ENCODE results near the gene TLL2. TPM values are rescaled to one million over a fixed set of nuclear protein-coding genes. Genes with fewer than 3 reads are reported as not detected.

The TLL2 gene
- total RNA-seq, 4 donors from 2014 or later: 0.20 to 1.1 (median 0.66) TPM

- Histone ChIP-seq H3K4me3 (no peak overlapping the region), H3K27me3 (no peaks in the 10 kb centered on the region), H3K9me3 (peaks cover 0 to 10% (median 0%) of the 10 kb centered on the region in 4 donors), H3K36me3 (no peaks in the 10 kb centered on the region), H3K4me1 (no peaks in the 10 kb centered on the region), H3K27ac (no peak overlapping the region)
- 92 to 96% methylated on average over 3 of the region's 3 CpGs for WGBS, 2 donors
- TF ChIP-seq CTCF (IDR thresholded peaks at IDR 0.05): no peak
- TF ChIP-seq POLR2A (IDR thresholded peaks at IDR 0.05): no peak
- TF ChIP-seq EP300 (IDR thresholded peaks at IDR 0.05): no peak
- no peak for DNase-seq (ENCODE audit: low spot score in 2 of 2)
Measured at GRCh38 chr10:96460316-96460715, 53.4 kb downstream of the TLL2 start.

GRCh38 chr10:96457341-96457740, 56.4 kb downstream of the TLL2 start:
- Histone ChIP-seq H3K4me1 (no peaks in the 10 kb centered on the region), H3K36me3 (no peaks in the 10 kb centered on the region), H3K9me3 (peaks cover 0 to 10% (median 0%) of the 10 kb centered on the region in 4 donors), H3K4me3 (no peak overlapping the region), H3K27me3 (no peaks in the 10 kb centered on the region), H3K27ac (no peak overlapping the region)
- no peak for TF ChIP-seq POLR2A (IDR thresholded peaks at IDR 0.05)
- no peak for TF ChIP-seq CTCF (IDR thresholded peaks at IDR 0.05)
- no peak for TF ChIP-seq EP300 (IDR thresholded peaks at IDR 0.05)
- DNase-seq (ENCODE audit: low spot score in 2 of 2): no peak
- 75 to 83% methylated on average over 5 of the region's 5 CpGs for WGBS, 2 donors

- TF ChIP-seq EP300 (IDR thresholded peaks at IDR 0.05): no peak
- no peak for TF ChIP-seq CTCF (IDR thresholded peaks at IDR 0.05)
- TF ChIP-seq POLR2A (IDR thresholded peaks at IDR 0.05): no peak
- H3K4me3 ChIP-seq: no peak overlapping the region
- peaks cover 0 to 10% (median 0%) of the 10 kb centered on the region in 4 donors for H3K9me3 ChIP-seq
- no peaks in the 10 kb centered on the region for H3K36me3 ChIP-seq
- H3K4me1 ChIP-seq: no peaks in the 10 kb centered on the region
- no peak overlapping the region for H3K27ac ChIP-seq
- no peak for DNase-seq (ENCODE audit: low spot score in 2 of 2)
- H3K27me3 ChIP-seq: no peaks in the 10 kb centered on the region
- WGBS, 2 donors: 83% methylated on average over 5 of the region's 5 CpGs
Measured at GRCh38 chr10:96456296-96456840, 57.4 kb downstream of the TLL2 start.

GRCh38 chr10:96453856-96454583, 59.7 kb downstream of the TLL2 start:
- DNase-seq (ENCODE audit: low spot score in 2 of 2): no peak
- Histone ChIP-seq H3K27me3 (no peaks in the 10 kb centered on the region), H3K9me3 (no peaks in the 10 kb centered on the region), H3K4me3 (no peak overlapping the region), H3K4me1 (no peaks in the 10 kb centered on the region), H3K27ac (no peak overlapping the region), H3K36me3 (no peaks in the 10 kb centered on the region)
- TF ChIP-seq EP300 (IDR thresholded peaks at IDR 0.05) (no peak), POLR2A (IDR thresholded peaks at IDR 0.05) (no peak), CTCF (IDR thresholded peaks at IDR 0.05) (no peak)
- 75 to 79% methylated on average over 3 of the region's 3 CpGs for WGBS, 2 donors

GRCh38 chr10:96452494-96453153, 61.1 kb downstream of the TLL2 start:
- 65 to 68% methylated on average over 7 of the region's 7 CpGs for WGBS, 2 donors

More at GRCh38 chr10:96452494-96453153, 61.1 kb downstream of the TLL2 start:
- Histone ChIP-seq H3K27me3 (no peaks in the 10 kb centered on the region), H3K36me3 (no peaks in the 10 kb centered on the region), H3K4me3 (no peak overlapping the region), H3K4me1 (peaks cover 0 to 6% (median 0%) of the 10 kb centered on the region in 4 donors), H3K9me3 (no peaks in the 10 kb centered on the region), H3K27ac (no peak overlapping the region)
- DNase-seq (ENCODE audit: low spot score in 2 of 2): no peak
- TF ChIP-seq POLR2A (IDR thresholded peaks at IDR 0.05) (no peak), CTCF (IDR thresholded peaks at IDR 0.05) (no peak), EP300 (IDR thresholded peaks at IDR 0.05) (no peak)

Measured in tibial nerve (tissue), 4 donors.